ENCODE measurements around the gene NELFE. TPM values are rescaled to one million over a fixed set of nuclear protein-coding genes. Genes with fewer than 3 reads are reported as not detected.

Gene NELFE
- total and polyA plus RNA-seq, 2 of the 13 experiments (the other 11 are each of a cell fraction or from before 2014, with no cell fraction given) = 51.3 to 69.8 TPM

DNA sequence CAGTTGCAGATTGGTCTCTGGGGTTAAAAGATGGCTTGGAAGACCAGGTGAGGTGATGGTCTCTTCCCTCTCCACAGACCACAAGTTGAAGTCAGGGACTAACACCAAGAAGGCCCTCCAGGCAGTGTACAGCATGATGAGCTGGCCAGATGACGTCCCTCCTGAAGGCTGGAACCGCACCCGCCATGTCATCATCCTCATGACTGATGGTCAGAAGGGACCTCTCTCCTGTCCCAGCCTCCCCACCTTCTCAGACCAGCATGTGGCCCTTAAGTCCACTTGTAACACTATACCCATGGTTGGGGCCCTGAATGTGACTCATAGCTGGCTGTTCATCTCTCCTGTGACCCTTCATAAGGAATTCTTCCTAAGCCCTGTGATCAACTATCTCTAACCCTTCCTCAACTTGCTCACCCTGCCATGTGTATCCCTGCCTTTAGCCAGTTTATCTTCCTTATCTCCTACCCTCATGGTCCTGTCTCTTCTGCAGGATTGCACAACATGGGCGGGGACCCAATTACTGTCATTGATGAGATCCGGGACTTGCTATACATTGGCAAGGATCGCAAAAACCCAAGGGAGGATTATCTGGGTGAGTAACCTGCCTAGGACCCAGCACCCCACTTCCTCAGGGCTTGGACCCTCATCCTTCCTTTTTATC, 9.9 kb downstream of the NELFE start (continued):
- TF ChIP-seq JUNB (CRISPR knock-in tag; IDR thresholded peaks at IDR 0.05; ENCODE audit: borderline replicate concordance) (no peak), HOXD1 (CRISPR knock-in tag; IDR thresholded peaks at IDR 0.05) (no peak), ZNF850 (CRISPR knock-in tag; conservative IDR thresholded peaks at IDR 0.05) (no peak), POLR2G (IDR thresholded peaks at IDR 0.05; ENCODE audit: low read depth, low read length) (peak; percentile 69), RBFOX2 (IDR thresholded peaks at IDR 0.05; ENCODE audit: low read depth, low read length) (peak; percentile 72), ZNF569 (CRISPR knock-in tag; IDR thresholded peaks at IDR 0.05; ENCODE audit: borderline replicate concordance) (no peak), ZNF383 (CRISPR knock-in tag; IDR thresholded peaks at IDR 0.05; ENCODE audit: borderline replicate concordance) (no peak), AGO2 (optimal IDR thresholded peaks at IDR 0.05; ENCODE audit: low read depth, low read length) (peak; percentile 54), AKAP8 (CRISPR knock-in tag; IDR thresholded peaks at IDR 0.05) (0 out of 2 replicates have a peak, but pooled peaks have one; percentile 56), SAP130 (CRISPR knock-in tag; IDR thresholded peaks at IDR 0.05; ENCODE audit: low read depth) (0 out of 2 replicates have a peak, but pooled peaks have one; percentile 12), CCDC6 (CRISPR knock-in tag; IDR thresholded peaks at IDR 0.05) (no peak), ARID2 (CRISPR knock-in tag; IDR thresholded peaks at IDR 0.05; ENCODE audit: borderline replicate concordance) (0 out of 2 replicates have a peak, but pooled peaks have one; percentile 54), CEBPB (IDR thresholded peaks at IDR 0.05; ENCODE audit: borderline replicate concordance, low read depth, low read length) (peak; percentile 73), TAF1 (CRISPR knock-in tag; IDR thresholded peaks at IDR 0.05) (0 out of 2 replicates have a peak, but pooled peaks have one; percentile 20), CEBPG (CRISPR knock-in tag; IDR thresholded peaks at IDR 0.05) (peak; percentile 65; the same call in 1 of the 2 replicates)
- TF ChIP-seq, protein P1, sequence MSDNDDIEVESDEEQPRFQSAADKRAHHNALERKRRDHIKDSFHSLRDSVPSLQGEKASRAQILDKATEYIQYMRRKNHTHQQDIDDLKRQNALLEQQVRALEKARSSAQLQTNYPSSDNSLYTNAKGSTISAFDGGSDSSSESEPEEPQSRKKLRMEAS (IDR thresholded peaks at IDR 0.05) = no peak
- TF ChIP-seq, protein P2, sequence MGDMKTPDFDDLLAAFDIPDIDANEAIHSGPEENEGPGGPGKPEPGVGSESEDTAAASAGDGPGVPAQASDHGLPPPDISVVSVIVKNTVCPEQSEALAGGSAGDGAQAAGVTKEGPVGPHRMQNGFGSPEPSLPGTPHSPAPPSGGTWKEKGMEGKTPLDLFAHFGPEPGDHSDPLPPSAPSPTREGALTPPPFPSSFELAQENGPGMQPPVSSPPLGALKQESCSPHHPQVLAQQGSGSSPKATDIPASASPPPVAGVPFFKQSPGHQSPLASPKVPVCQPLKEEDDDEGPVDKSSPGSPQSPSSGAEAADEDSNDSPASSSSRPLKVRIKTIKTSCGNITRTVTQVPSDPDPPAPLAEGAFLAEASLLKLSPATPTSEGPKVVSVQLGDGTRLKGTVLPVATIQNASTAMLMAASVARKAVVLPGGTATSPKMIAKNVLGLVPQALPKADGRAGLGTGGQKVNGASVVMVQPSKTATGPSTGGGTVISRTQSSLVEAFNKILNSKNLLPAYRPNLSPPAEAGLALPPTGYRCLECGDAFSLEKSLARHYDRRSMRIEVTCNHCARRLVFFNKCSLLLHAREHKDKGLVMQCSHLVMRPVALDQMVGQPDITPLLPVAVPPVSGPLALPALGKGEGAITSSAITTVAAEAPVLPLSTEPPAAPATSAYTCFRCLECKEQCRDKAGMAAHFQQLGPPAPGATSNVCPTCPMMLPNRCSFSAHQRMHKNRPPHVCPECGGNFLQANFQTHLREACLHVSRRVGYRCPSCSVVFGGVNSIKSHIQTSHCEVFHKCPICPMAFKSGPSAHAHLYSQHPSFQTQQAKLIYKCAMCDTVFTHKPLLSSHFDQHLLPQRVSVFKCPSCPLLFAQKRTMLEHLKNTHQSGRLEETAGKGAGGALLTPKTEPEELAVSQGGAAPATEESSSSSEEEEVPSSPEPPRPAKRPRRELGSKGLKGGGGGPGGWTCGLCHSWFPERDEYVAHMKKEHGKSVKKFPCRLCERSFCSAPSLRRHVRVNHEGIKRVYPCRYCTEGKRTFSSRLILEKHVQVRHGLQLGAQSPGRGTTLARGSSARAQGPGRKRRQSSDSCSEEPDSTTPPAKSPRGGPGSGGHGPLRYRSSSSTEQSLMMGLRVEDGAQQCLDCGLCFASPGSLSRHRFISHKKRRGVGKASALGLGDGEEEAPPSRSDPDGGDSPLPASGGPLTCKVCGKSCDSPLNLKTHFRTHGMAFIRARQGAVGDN (CRISPR knock-in tag; IDR thresholded peaks at IDR 0.05) = peak; percentile 20; the same call in 1 of the 2 replicates
- TF ChIP-seq, protein P3, sequence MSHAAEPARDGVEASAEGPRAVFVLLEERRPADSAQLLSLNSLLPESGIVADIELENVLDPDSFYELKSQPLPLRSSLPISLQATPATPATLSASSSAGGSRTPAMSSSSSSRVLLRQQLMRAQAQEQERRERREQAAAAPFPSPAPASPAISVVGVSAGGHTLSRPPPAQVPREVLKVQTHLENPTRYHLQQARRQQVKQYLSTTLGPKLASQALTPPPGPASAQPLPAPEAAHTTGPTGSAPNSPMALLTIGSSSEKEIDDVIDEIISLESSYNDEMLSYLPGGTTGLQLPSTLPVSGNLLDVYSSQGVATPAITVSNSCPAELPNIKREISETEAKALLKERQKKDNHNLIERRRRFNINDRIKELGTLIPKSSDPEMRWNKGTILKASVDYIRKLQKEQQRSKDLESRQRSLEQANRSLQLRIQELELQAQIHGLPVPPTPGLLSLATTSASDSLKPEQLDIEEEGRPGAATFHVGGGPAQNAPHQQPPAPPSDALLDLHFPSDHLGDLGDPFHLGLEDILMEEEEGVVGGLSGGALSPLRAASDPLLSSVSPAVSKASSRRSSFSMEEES (CRISPR knock-in tag; IDR thresholded peaks at IDR 0.05) = no peak
- TF ChIP-seq, protein P4, sequence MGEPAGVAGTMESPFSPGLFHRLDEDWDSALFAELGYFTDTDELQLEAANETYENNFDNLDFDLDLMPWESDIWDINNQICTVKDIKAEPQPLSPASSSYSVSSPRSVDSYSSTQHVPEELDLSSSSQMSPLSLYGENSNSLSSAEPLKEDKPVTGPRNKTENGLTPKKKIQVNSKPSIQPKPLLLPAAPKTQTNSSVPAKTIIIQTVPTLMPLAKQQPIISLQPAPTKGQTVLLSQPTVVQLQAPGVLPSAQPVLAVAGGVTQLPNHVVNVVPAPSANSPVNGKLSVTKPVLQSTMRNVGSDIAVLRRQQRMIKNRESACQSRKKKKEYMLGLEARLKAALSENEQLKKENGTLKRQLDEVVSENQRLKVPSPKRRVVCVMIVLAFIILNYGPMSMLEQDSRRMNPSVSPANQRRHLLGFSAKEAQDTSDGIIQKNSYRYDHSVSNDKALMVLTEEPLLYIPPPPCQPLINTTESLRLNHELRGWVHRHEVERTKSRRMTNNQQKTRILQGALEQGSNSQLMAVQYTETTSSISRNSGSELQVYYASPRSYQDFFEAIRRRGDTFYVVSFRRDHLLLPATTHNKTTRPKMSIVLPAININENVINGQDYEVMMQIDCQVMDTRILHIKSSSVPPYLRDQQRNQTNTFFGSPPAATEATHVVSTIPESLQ (CRISPR knock-in tag; conservative IDR thresholded peaks at IDR 0.05) = no peak
- TF ChIP-seq, protein P5, sequence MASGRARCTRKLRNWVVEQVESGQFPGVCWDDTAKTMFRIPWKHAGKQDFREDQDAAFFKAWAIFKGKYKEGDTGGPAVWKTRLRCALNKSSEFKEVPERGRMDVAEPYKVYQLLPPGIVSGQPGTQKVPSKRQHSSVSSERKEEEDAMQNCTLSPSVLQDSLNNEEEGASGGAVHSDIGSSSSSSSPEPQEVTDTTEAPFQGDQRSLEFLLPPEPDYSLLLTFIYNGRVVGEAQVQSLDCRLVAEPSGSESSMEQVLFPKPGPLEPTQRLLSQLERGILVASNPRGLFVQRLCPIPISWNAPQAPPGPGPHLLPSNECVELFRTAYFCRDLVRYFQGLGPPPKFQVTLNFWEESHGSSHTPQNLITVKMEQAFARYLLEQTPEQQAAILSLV (CRISPR knock-in tag; IDR thresholded peaks at IDR 0.05; ENCODE audit: borderline replicate concordance) = 0 out of 2 replicates have a peak, but pooled peaks have one; percentile 25
